HG03159 (cell line): ENCODE measurements around the gene TSKU.
"Not testable (repeated sequence)": the region's sequence is repeated elsewhere in the genome, so short reads cannot be mapped to it uniquely, and the experiment has no call there.

Experiments used
- ATAC-seq: cut with Tn5 transposase; IDR thresholded peaks from one replicate; pipeline ENCODE4 v1.9.1; 2021; ENCODE audit warnings: mild to moderate bottlenecking, moderate library complexity; ENCODE audit not compliant: unreplicated experiment

The TSKU gene, protein sequence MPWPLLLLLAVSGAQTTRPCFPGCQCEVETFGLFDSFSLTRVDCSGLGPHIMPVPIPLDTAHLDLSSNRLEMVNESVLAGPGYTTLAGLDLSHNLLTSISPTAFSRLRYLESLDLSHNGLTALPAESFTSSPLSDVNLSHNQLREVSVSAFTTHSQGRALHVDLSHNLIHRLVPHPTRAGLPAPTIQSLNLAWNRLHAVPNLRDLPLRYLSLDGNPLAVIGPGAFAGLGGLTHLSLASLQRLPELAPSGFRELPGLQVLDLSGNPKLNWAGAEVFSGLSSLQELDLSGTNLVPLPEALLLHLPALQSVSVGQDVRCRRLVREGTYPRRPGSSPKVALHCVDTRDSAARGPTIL

DNA sequence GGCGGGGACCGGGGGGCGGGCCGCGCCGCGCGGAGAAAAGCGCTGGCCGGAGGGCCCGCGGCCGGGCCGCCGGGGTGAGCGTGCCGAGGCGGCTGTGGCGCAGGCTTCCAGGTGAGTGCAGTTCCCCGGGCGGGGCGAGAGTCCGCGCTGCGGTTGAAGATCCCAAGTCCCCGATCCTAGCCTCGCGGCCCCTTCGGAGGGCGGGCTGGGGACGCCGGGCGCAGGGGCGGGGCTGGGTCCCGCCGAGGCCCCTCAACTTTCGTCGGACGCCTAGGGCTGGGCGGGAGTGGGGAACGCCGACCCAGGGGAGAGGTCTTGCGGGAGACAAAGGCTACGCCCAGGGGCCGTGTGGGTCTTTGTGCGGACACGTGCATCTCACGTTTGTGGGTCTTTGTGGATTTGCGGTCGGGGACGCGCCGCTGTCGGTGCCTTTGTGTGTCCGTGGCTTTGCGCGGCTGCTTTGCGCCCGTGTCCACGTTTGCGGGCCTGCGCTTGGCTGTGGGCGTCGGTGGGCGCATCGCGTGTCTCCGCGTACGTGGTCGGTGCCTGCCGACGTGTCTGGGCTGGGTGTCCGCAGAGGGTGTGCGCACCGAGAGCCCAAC lies at the start of gene TSKU:
Gene TSKU, plus strand, starts transcription at position 63 of the 602 bp plus-strand sequence. CDS start 12,261 bp downstream, outside the sequence.
- ATAC-seq = no peak

DNA sequence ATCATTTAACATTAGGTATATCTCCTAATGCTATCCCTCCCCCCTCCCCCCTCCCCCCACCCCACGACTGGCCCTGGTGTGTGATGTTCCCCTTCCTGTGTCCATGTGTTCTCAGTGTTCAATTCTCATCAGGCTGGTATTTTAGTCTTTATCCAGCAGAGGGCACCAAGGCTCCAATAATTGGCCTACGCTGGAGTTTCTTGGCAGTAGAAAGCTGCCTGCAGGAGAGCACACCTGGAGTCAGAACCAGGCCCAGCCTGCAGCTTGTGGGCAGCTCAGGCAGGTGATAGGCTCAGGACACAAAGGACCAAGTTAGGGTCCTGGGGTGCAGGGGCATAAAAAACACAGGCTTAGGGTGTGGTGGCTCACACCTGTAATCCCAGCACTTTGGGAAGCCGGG lies 49.2 kb upstream of the TSKU start:
- ATAC-seq = not testable (repeated sequence)

DNA sequence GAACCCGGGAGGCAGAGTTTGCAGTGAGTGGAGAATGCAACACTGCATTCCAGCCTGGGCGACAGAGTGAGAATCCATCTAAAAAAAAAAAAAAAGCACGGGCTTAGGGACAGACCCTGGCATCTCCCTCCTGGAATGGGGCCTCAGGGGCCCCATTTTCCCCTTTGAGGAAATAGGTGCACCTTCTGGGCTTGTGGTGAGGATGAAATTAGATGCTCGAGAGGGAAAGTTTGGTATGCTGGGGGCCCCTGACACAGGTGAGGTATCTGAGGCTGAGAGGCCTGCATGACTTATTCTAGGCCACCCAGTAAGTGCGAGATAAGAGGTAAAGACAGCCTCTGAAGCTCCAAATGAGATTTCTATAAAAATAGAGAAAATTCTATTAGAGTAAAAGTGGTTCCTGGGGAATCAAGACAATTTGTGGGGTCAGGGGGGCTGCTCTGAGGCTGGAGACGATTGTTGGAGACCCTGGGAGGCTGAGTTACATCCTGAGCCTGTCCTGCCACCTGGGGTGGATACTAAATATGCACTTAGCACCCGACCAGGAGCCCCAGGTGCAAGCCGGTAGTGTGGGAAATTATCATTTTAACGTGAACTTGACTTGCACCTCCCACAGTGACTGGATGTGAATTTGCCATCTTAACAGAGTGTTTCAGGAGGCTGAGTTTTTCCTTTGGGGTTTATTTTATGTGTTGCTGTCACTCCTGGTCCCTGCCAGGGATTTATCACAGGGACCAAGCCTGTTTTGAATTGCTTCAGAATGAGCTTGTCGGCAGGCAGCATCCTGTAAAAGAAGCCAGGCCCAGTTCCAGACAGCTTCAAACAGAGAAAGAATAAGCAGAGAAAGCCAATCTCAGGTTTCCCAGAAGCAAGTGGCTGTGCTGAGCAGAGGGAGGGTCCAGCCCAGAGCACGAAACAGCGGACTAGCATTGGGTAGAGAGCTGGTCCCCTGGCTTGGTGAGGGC lies 48.4 kb upstream of the TSKU start:
- no peak for ATAC-seq

DNA sequence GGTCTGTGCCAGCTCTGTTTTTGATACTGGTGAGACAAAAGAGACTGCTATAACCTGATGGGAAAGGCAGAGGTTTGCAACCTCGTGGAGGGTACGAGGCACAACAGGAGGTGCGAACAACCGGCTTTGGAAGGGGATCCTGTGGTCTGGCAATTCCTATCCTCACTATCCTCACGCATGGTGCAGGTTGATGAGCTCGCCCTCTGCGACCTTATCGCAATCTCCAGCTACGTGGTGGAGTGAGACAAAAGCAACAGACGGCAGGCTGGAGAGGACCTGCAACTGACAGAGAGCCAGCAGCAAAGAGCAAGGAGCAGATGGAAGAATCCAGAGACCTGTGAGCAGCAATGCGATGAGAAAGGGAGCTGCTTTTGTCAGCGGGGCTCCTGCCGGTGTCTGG lies 47.3 kb upstream of the TSKU start:
- ATAC-seq = no peak

DNA sequence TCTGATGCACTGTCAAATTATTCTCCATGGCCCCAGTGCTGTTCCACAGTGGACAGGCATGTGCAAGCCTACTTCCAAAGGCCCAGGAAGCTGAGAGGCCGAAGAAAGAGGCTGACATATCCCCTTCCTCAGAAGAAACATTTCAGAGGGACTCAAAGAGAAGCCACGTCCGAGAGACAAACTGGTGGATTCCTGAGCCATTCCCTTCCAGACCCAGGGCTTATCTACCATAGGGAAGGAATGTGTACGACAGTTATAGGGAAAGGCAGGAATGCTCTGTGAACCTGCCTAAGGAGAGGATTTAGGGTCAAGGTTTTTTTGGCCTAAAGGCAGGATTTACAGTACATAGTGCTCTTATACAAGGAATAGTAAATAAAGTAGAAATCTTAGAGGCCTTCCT lies 46.9 kb upstream of the TSKU start:
- ATAC-seq = no peak

DNA sequence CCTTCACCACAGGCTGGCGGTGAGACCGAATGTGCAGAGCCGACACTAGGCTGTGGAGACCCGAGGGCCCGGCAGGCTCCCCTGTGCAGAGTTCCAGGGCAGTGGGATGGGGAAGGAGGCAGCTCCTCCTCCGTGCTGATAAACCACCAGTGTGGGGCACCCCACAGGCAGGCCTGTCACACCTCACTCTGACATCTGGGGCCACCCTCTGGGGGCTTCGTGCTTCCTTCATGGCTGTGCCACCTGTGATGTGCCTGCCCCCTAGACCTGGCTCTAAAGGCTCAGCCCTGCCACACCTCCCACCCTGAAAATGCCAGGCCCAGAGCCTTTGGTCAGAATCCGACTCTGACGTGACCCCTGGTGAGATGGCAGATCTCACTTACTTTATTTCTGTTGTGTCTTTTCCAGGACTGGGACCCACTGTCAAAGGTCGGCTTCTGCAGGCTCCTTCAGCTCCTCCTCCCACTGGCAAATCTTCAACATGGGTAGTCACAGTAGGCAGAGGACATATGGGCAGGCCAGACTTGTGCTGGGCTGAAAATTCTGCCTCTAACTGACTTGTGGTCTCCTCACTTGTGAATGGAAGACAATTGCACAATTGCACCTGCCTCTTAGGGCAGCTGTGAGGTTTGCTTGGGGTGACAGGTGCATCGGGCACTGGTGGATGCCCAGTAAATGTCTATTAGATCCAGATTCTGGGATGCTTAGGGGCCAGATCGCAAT lies 46.2 kb upstream of the TSKU start:
- ATAC-seq = no peak

DNA sequence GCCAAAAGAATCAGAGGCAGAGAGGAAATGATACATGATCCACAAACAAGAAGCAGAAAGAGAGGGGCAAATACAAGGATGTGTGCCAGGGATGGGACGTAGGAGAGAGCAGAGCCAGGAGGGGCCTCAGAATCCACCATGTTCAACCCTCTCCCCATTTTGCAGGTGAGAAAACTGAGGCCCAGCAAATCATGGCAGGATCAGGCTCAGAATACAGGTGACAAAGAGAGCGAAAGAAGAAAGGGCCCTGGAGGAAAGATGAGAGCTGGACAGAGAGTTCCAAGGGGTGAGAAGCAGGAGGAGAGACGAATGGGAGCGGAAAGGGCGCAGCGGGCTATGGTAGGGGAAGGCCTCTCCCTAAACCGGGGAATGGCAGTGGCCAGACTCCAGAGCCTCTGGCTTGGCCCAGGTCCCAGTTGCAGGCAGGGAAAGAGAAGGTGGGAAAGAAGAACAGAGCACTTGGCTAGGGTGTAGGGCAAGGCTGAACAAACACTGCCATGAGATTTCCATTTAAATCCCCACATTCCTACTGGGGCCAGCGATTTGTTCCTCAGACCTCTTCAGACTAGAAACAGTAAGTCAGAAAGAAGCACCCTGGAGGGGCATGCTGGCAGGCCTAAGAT lies 44.4 kb upstream of the TSKU start:
- ATAC-seq = no peak

DNA sequence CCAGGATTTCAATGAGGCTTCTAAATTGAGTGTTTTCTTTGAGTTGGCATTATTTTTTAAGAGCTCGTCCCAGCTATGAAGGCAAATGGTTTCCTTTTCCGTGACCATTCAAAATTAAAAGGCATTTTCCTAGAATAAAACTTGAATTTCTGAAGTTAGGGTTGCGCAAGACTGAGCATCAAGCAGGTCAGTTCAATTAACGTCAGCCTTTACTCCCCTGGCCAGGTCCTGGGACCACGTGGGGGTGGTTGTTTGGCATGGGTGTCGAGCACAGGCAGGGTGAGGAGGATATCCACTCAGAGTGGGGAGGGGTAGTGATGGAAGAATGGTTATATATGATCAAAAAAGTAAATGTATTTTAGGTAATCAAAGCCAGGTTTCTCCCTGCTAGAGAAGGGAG lies 43.4 kb upstream of the TSKU start:
- ATAC-seq = no peak

DNA sequence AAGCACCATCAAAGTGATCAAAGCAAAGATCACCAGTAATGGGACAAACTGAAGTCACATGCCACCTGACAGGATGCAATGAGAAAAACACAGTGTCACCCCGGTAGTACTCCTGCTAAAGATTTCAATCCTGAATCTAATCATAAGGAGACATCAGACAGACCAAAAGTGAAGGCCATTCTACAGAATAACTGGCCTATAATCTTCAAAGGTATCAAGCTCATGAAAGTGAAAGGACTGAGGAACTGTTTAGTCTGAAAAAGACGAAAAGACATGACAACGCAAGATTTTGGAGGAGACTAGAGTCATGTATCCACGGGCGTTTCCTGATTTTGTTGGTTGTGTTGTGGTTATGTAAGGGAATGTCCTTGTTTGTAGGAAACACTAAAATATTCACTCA lies 42.4 kb upstream of the TSKU start:
- ATAC-seq = no peak

DNA sequence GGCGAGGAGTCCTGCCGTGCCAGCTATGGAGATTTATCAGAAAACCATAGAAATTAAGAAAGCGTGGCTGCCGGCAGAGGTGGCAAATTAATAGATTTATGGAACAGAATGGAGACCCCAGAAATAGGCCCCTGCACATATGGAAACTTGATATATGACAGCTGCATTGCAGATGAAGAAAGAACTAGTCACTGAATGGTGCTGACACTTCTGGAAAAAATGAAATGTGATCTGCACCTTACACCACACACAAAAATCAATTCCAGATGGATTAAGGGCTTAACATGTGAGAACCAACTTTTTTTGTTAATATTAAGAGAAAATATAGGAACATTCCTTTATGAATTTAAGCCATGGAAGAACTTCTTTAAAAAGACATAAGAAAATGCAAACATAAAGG lies 40.3 kb upstream of the TSKU start:
- ATAC-seq = no peak

DNA sequence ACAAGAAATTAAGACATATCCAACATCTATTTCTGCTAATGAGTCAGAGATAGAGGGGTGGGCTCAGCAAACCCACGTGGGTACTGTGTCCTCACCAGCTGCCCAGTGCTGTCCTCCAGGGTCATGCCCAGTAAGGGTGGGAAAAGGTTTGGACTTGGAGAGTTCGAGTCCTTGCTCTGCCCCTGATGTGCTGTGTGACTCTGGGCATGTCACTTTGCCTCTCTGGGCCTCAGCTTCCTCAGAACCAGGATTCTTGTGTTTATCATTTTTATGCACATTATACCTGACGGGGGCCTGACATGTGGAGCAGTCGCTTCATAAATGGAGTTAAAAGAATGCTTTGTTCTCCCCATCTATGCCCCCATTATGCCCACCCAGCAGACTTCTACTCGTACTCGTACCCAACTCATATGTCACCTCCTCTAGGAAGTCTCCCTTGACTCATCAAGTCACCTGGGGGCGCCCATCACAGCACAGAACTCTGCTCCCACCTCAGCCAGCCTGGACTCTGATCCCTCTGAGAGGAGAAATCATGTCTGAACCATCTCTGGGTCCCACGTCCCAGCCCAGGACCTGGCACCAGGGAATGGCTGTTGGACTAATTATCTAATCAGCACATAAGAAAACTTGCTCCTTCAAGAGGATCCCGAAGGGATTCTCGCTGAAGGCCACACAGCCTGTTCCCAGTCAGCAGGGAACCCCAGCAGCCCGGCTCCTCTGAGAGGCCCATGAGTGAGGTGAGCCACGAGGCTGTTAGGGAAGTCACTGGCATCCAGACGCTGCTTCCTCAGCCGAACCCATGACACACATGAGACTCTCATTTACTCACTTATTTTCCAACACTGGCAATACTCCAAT lies 38.7 kb upstream of the TSKU start:
- no peak for ATAC-seq

DNA sequence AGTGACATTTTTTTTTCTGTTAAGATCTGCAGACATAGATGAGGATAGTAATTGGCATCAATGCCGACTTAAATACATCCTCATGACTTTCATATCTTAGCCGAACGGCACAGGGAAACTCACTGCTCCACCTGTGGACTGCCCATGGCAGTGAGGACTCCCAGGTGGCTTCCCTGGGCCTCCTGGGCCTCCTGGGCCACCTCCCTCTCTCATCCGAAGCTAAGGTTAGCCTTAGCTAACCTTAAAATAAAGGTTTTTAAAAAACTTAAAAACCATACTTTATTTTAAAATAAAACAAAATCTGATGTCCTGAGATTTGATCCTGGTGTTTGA lies 38.1 kb upstream of the TSKU start:
- no peak for ATAC-seq

DNA sequence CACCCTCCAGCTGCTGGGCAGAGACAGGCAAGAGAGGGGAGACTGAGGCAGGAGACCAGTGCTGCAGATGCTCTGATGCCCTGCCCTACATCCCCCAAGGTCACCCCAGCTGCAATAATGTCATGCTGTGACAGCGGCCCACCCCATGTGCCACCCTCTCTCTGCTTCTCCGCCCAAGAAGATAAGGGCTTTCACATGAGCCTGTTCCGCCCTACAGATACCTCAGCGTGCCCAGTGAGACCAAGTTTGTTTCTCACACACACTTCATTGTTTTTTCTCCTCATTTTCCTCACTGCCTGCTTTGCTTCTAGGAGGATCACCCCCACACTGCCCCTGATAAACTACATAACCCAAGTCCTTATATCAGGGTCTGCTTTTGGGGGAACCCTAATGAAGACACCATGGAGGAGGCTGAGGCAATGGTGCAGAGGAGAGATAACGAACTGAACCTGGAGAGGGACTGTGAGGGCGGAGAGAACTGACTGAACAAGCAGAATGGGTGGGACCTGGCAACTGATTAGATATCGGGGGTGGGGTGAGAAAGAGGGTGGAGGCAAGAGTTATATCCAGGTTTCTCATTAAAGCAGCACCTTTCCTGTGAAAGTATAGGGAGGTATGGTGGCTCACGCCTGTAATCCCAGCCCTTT lies 37.5 kb upstream of the TSKU start:
- ATAC-seq = no peak

DNA sequence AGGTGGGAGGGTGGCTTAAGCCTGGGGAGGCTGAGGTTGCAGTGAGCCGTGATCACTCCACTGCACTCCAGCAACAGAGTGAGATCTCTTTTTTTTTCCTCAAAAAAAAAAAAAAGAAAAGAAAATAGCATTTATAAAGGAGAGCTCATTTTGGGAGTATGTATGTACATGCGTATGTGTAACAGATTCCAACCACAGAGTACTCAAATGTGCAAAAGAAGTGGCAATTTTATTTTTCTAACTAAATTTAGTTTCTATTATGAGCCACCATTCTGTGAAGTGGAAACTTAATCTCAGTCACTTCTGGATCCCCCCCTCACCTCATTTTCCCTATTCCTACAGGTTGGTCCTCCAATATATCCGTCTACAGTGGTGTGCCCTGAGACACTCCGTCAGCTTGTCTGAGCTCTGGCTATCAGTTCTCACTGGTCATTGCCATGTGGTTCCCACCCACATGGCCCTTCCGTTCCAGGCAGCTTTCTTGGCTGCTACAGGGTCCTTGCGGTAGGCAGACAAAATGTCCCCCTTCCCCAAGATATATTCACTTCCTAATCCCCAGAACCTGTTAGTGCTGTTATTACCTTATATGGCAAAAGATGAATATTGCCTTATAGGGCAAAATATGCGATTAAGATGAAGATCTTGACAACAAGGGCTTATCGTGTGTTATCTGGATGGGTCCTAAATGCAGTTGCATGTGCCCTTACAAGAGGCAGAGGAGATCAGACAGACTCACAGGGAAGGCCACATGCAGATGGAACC lies 35.8 kb upstream of the TSKU start:
- ATAC-seq = no peak

DNA sequence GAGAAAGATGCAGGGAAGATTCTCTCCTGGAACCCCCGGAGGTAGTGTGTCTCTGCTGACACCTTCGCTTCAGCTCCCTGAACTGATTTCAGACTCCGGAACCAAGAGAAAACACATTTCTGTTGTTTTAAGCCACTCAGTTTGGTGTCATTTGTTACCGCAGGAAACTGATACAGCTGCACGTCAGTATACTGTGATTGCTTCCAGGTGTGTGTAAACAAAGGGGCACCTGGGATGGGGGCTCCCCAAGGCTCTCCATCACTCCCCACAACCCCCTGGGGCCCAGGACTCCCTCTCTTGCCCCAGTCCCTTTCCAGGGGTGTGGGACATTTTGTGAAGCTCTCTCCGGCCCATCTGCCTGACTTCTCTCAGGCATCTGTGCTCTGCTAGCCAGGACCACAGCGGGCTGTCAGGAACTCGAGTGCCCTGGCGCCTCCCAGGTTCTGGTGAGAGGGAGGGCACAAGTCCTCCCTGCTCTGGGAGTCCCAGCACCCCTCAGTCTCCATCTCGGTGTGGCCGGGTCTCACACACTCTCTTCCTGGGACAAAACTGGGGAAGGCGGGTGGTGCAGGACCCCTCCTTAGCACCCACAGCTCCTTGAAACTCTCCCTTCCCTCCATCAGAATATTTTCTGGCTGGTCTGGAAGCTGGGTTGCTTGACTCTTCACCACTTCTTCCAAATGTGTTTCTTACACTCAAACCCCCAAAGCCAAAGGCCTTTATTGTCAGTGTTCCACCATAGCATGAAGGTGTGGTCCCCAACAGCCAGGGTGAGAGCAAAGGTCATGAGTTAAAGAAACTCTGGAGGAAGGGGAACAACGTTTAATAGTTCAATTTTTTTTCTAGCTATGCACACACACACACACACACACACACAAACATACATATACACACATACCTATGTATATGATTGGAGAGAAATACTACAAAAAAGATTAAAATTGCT lies 35.0 kb upstream of the TSKU start:
- ATAC-seq = no peak

DNA sequence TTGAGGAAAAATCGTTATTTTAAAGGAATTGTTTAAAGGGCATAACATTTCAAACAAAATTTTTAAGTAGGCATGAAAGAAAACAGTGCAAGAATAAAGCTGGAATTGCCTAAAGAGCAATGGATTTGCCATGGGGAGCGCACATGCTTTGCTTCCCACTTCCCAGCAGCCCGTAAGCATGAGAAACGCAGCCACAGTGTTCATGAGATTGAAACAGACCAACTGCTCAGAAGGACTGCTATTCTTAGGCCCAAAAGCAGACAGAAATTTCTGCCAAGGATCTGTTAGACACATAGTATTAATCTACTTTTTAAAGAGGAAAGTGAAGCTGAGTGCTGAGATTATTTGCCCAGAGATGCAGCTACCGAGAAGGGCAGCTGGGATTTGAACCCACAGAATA lies 34.2 kb upstream of the TSKU start:
- no peak for ATAC-seq

DNA sequence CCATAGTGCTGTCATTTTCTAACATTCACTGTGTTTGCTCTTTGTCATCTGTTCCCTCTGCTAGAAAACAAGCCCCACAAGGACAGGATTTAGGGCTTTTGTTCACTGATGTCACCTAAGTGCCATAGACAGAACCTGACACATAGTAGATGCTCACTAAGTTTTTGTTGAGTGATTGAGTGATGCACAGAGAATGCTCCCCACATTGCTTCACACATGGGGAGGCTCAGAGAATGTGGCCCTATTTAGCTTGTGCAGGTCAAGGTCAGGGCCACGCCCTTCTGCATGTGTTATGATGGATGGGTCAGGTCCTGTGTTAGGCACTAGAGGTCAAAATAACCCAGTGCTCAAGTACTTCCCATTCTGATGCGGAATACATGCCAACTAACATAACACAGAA lies 33.1 kb upstream of the TSKU start:
- no peak for ATAC-seq
